Natural killer cell (primary cell): Measurements from ENCODE around the gene TBCD. TPM values are rescaled to one million over a fixed set of nuclear protein-coding genes. Genes with fewer than 3 reads are reported as not detected.

Source experiments
- ATAC-seq, 3 donors: fragments of 150-1000 bp in 2 of 3; fragments of 200-7000 bp in 1 of 3; cut with Tn5 transposase; 1 replicate in 1 of 3; 2 replicates in 2 of 3; pipeline ENCODE4 v1.10.0; 2021; ENCODE audit warnings: mild to moderate bottlenecking in 2 of 3, moderate library complexity in 2 of 3
- DNase-seq, 2 donors: peaks; one replicate each; pipeline versions ENCODE4 v3.0.0 to v3.0.0-alpha.2; 2013 to 2021; ENCODE audit warnings: mixed read lengths in 1 of 2
- H3K27ac ChIP-seq: one replicate; pipeline ENCODE4 v1.5.1; 2013; ENCODE audit warnings: mild to moderate bottlenecking, low read length
- H3K27me3 ChIP-seq: one replicate; pipeline ENCODE4 v1.6.1; 2013; ENCODE audit warnings: low read length; ENCODE audit not compliant: control insufficient read depth, insufficient read depth
- H3K36me3 ChIP-seq: one replicate; pipeline ENCODE4 v1.6.1; 2013; ENCODE audit warnings: low read length; ENCODE audit not compliant: control insufficient read depth, insufficient read depth
- H3K4me1 ChIP-seq: one replicate; pipeline ENCODE4 v1.6.1; 2013; ENCODE audit warnings: low read length; ENCODE audit not compliant: control insufficient read depth, insufficient read depth
- H3K4me3 ChIP-seq: one replicate; pipeline ENCODE4 v1.5.1; 2013; ENCODE audit warnings: low read length
- H3K9me3 ChIP-seq: one replicate; pipeline ENCODE4 v1.6.1; 2013; ENCODE audit warnings: low read length; ENCODE audit not compliant: control insufficient read depth, insufficient read depth
- H3K27ac Mint-ChIP-seq, 2 donors: one replicate each; pipeline ENCODE4 v1.8.0; 2022; ENCODE audit warnings: mild to moderate bottlenecking in 2 of 2, mixed read lengths in 2 of 2, moderate library complexity in 1 of 2
- H3K27me3 Mint-ChIP-seq, 2 donors: one replicate each; pipeline ENCODE4 v1.8.0; 2022; ENCODE audit warnings: low read depth in 2 of 2, mixed read lengths in 2 of 2
- H3K36me3 Mint-ChIP-seq: one replicate; pipeline ENCODE4 v1.8.0; 2022; ENCODE audit warnings: mixed read lengths
- H3K4me1 Mint-ChIP-seq, 2 donors: one replicate each; pipeline ENCODE4 v1.8.0; 2022; ENCODE audit warnings: mixed read lengths in 2 of 2
- H3K4me3 Mint-ChIP-seq: one replicate; pipeline ENCODE4 v1.8.0; 2022; ENCODE audit warnings: mild to moderate bottlenecking, moderate library complexity, mixed read lengths
- H3K9me3 Mint-ChIP-seq, 2 donors: one replicate each; pipeline ENCODE4 v1.8.0; 2022; ENCODE audit warnings: mixed read lengths in 2 of 2
- WGBS: methylation state at CpG from one replicate; pipeline ENCODE4 v1.1.7; 2013; ENCODE audit warnings: missing lambda C conversion rate; ENCODE audit not compliant: insufficient coverage; 5-methylcytosine and 5-hydroxymethylcytosine counted together
- intact Hi-C: fragments of 100-400 bp; cut with micrococcal nuclease; formaldehyde crosslinking; loops from one replicate; pipeline ENCODE4 v1.14.2; 2022
- total RNA-seq, 4 donors: library from RNA; stranded (reverse); fragments of 120-200 nt in 1 of 4; gene quantifications; one replicate each; pipeline versions ENCODE4 v1.2.3 to v1.2.4, GENCODE V29; 2013 to 2022
- TF ChIP-seq, protein P1 (sequence below): fragments of 200-600 bp; IDR thresholded peaks from one replicate; pipeline ENCODE4 v1.8.0; 2022; ENCODE audit warnings: antibody characterized with exemption

Gene TBCD
- total RNA-seq, 3 donors from 2014 or later (not counting 1 experiment from before 2014, with no cell fraction given) = 92.0 to 149 (median 132) TPM

DNA sequence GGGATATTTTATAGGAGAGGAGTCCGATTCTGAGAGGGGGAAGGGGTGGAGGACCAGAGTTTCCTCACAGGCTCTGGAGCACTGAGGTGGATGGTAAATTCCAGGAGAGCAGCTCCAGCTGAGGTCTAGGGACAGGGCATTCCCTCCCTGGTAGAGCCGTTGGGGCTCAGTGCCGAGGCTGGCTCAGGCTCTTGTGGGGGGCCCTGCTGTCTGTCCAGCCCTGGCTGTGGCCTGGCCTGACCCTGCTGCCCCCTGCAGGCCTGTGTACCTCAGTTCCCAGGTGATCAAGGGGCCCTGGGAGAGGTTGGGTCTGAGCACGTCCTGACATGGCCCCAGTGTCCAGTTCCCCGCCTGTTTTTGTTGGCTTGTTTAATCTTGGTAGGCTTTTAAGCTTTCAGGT is 71.1 kb downstream of the TBCD start:
- ATAC-seq = no peak
- 92% methylated on average over 5 of the region's 5 CpGs for WGBS
- no peaks in the 10 kb centered on the region for H3K27me3 Mint-ChIP-seq

GRCh38 chr17:82825540-82826124 is 73.8 kb downstream of the TBCD start:
- H3K4me1 Mint-ChIP-seq = peaks cover 10 to 31% of the 10 kb centered on the region in 2 donors
- H3K9me3 ChIP-seq = no peaks in the 10 kb centered on the region
- TF ChIP-seq, protein P1, sequence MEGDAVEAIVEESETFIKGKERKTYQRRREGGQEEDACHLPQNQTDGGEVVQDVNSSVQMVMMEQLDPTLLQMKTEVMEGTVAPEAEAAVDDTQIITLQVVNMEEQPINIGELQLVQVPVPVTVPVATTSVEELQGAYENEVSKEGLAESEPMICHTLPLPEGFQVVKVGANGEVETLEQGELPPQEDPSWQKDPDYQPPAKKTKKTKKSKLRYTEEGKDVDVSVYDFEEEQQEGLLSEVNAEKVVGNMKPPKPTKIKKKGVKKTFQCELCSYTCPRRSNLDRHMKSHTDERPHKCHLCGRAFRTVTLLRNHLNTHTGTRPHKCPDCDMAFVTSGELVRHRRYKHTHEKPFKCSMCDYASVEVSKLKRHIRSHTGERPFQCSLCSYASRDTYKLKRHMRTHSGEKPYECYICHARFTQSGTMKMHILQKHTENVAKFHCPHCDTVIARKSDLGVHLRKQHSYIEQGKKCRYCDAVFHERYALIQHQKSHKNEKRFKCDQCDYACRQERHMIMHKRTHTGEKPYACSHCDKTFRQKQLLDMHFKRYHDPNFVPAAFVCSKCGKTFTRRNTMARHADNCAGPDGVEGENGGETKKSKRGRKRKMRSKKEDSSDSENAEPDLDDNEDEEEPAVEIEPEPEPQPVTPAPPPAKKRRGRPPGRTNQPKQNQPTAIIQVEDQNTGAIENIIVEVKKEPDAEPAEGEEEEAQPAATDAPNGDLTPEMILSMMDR = no peak
- DNase-seq (no peak), ATAC-seq (no peak)
- no peak overlapping the region for H3K4me3 ChIP-seq
- H3K27ac ChIP-seq = no peak overlapping the region
- no peaks in the 10 kb centered on the region for H3K27me3 ChIP-seq
- H3K4me3 Mint-ChIP-seq = no peak overlapping the region
- peaks cover 2% of the 10 kb centered on the region for H3K36me3 ChIP-seq
- no peak overlapping the region for H3K27ac Mint-ChIP-seq
- WGBS = 96% methylated on average over 8 of the region's 8 CpGs
- H3K36me3 Mint-ChIP-seq = peaks cover 2% of the 10 kb centered on the region
- intact Hi-C loops = no loop called here
- H3K9me3 Mint-ChIP-seq = no peaks in the 10 kb centered on the region
- no peaks in the 10 kb centered on the region for H3K27me3 Mint-ChIP-seq
- peaks cover 8% of the 10 kb centered on the region for H3K4me1 ChIP-seq

More for the DNA sequence above, 71.1 kb downstream of the TBCD start:
- H3K4me1 ChIP-seq = peaks cover 8% of the 10 kb centered on the region
- H3K36me3 Mint-ChIP-seq = peaks cover 8% of the 10 kb centered on the region
- intact Hi-C loops = no loop called here
- H3K4me3 ChIP-seq = no peak overlapping the region
- peaks cover 0 to 2% of the 10 kb centered on the region in 2 donors for H3K9me3 Mint-ChIP-seq
- peaks cover 4 to 25% of the 10 kb centered on the region in 2 donors for H3K4me1 Mint-ChIP-seq
- no peaks in the 10 kb centered on the region for H3K27me3 ChIP-seq
- TF ChIP-seq, protein P1 = no peak
- H3K27ac Mint-ChIP-seq = peak overlapping the region in 1 of 2 donors; percentile 37
- H3K36me3 ChIP-seq = peaks cover 2% of the 10 kb centered on the region
- no peak overlapping the region for H3K27ac ChIP-seq
- no peaks in the 10 kb centered on the region for H3K9me3 ChIP-seq
- no peak overlapping the region for H3K4me3 Mint-ChIP-seq
- DNase-seq = no peak

- Histone ChIP-seq H3K36me3 (peaks cover 2% of the 10 kb centered on the region), H3K9me3 (no peaks in the 10 kb centered on the region), H3K4me1 (peaks cover 8% of the 10 kb centered on the region), H3K4me3 (no peak overlapping the region), H3K27me3 (no peaks in the 10 kb centered on the region), H3K27ac (no peak overlapping the region)
- ATAC-seq (no peak), DNase-seq (no peak)
- Mint-ChIP-seq H3K9me3 (no peaks in the 10 kb centered on the region), H3K27me3 (no peaks in the 10 kb centered on the region), H3K4me1 (peaks cover 10 to 30% of the 10 kb centered on the region in 2 donors), H3K4me3 (no peak overlapping the region), H3K27ac (no peak overlapping the region), H3K36me3 (no peaks in the 10 kb centered on the region)
- intact Hi-C loops = no loop called here
- TF ChIP-seq, protein P1 = no peak
Observed at GRCh38 chr17:82826211-82826610, 74.3 kb downstream of the TBCD start.

DNA sequence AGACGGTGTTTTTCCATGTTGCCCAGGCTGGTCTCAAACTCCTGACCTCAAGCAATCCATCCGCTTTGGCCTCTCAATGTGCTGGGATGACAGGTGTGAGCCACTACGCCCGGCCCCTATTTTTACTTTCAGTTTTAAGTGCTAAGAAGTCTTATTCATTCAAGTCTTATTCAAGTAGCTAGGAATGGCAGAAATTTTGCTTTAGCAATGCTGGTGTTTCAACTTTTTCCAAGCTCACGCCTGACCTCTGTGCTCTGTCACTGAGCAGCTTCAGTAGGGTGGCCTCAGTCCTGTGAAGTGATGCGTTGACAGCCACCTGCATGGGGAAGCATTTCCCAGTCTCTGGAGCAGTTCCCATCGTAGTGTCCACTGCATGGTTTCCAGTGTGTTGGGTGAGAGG is 75.1 kb downstream of the TBCD start:
- H3K27ac ChIP-seq = no peak overlapping the region
- H3K9me3 ChIP-seq = no peaks in the 10 kb centered on the region
- intact Hi-C loops = no loop called here
- no peaks in the 10 kb centered on the region for H3K27me3 ChIP-seq
- no peak for ATAC-seq
- peak overlapping the region; percentile 21 for H3K4me3 Mint-ChIP-seq
- no peaks in the 10 kb centered on the region for H3K27me3 Mint-ChIP-seq
- H3K27ac Mint-ChIP-seq = no peak overlapping the region
- TF ChIP-seq, protein P1 = no peak
- peaks cover 2% of the 10 kb centered on the region for H3K36me3 ChIP-seq
- no peaks in the 10 kb centered on the region for H3K9me3 Mint-ChIP-seq
- H3K36me3 Mint-ChIP-seq = no peaks in the 10 kb centered on the region
- H3K4me1 ChIP-seq = peaks cover 8% of the 10 kb centered on the region
- H3K4me3 ChIP-seq = no peak overlapping the region
- no peak for DNase-seq
- WGBS = 79% methylated on average over 7 of the region's 7 CpGs
- H3K4me1 Mint-ChIP-seq = peaks cover 10 to 30% of the 10 kb centered on the region in 2 donors
